ACHN (cell line): ENCODE measurements around the gene HSBP1.
A peak's percentile ranks its signal among the peaks of the same experiment; 100 is the strongest.

Experiments used
- DNase-seq: peaks from one replicate; pipeline ENCODE4 v3.0.0-alpha.2; 2015
- in situ Hi-C: cut with HindIII; loops from 2 replicates; pipeline ENCODE4 v1.10.0; 2017; ENCODE audit warnings: low sequenced_read_pairs, low pct_ligation_motif_present, low pct_unique_long_range_greater_than_20kb

Gene HSBP1

DNA sequence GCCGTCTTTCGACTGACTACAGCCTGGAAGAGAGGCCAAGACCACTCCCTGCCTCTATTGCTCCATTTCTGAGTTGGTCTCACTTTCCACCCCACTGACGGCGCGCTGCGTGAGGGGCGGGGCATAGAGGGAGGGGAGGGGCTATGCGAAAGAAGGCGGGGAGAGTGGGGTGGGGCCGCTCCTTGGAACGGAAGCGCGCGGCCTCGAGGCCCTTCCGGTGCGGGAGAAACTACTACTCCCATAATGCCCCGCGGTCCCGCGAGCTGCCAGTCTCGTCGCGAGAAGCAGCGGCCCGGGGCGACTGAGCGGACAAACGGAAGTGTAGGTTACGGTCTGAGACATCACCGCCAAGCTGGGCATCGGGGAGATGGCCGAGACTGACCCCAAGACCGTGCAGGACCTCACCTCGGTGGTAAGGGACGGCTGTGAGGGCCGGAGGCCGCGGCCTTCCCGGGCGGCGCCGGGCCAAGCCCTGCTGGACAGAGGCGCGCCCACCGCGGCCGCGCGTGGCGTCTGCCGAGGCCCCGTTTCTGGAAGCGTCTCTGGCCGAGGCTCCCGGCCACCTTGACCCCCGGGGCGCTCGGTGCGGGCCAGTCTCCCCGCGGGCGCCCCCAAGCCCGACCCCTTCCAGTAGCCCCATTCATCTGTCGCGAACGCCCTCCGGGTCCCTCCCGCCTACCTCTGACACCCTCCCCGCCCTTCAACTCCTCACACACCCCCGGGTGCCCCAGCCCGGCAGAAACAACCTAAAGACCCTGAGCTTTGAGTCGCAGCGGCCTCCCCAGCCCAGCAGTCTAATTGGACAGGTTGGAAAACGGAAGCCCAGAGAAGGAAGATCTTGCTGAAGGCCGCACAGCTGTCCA, at the start of gene HSBP1:
Gene HSBP1 (plus strand): TSS at position 269 of the 863 bp plus-strand sequence. CDS start 99 bp downstream, at position 368.
- peak; percentile 96 for DNase-seq
- in situ Hi-C loops, result no loop called here

DNA sequence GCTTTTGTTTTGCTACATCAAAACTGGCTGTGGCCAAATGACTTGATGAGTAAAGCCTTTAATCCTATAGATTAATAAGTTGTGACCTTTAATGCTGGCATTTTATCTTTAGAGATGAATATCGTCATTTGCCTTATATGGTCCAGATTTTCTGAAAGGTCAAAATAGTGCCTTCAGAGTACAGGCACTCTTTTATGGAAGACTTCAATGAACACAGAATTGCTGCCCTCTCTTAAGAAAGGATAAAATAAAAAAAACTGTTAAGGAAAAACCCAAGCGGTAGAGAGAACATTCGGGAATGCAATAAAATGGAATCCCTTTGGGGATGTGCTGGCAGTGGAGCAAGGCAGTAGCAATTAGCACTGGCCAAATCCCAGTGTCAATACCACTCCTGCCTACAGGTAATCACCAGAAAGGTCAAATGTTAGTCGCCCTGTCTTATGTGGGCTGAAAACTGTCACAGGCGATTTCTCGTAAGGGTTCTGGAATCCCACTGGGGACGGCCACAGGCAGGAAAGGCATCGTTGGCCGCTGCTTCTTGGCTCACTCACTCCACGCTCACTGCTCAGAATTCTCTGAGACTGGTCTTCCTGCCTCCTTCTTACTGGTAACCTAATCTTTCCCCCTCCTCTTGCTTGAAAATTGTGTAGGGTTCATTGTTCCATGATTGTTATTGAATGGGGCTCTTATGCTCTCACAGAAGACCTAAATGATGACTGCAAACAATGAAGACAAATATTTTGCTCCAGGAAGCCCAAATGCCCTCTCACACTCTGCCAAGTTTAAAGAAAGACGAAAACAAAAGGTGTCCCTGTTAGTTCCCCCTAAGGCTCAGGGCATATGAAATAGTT, 45.4 kb upstream of the HSBP1 start:
- DNase-seq, result no peak
- in situ Hi-C loops, result no loop called here

DNA sequence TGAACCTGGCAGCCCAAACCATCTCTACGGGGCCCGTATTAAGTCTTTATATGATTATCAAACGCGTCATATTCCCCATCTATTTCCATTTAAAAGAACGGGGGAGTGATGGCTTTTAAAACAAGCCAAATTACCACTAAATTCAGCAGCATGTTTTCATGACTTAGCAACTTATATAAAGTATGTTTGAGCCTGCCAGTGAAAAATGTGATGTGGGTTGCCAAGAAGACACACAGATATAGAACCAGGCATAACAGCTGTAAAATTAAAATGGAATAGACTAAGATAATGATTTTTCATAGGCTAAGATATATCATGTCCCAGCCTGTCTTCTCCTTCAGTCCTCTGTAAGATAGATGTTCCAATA, 44.8 kb upstream of the HSBP1 start:
- DNase-seq, result no peak
- in situ Hi-C loops, result no loop called here

DNA sequence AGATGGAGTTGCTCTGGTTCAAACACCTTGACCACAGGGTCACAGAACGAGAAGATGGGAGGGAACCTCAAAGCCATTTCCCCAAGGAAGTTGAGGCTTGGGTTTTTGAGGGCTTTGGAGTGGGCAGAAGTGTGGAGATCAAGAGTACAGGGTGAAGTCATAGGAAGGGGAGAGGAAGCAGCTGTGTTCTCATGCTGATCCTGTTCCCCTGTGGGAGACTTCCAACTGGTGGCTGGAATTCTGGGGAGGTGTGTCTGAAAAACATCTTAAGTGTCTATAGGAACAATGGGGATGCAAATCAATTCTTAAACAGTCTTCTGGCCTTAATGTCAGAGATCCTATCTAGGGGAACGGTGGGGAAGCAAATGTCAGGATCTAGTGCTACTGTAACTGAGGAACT, 38.8 kb upstream of the HSBP1 start:
- DNase-seq, result no peak
- in situ Hi-C loops, result no loop called here

DNA sequence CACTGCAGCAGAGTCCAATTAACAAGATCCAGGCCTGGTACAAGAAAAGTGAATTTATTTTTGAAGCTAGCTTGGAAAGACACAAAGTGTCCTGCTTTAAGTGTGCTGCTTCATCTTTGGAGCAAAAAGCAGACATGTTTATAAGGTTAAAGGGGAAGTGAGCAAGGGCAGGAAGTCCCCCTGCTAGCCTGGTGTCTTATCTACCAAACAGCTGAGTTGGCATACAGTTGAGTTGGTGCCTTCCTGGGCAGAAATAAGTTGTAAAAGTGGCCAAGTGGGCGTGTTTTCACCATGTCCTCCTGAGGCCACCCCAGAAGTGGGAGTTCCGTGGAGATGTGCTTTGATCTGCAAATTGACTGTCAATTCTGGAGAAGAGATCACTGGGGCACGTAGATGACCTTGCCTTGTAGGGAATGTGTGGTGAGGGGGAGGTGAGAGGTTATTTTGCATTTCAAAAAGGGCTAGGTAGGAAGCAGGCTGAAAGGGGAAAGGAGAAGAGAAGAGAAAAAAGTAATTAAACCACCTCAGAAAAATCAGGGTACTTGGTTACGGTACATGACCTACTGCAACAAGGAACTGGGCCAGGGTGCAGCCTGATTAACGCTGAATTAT, 38.3 kb upstream of the HSBP1 start:
- in situ Hi-C loops, result no loop called here

DNA sequence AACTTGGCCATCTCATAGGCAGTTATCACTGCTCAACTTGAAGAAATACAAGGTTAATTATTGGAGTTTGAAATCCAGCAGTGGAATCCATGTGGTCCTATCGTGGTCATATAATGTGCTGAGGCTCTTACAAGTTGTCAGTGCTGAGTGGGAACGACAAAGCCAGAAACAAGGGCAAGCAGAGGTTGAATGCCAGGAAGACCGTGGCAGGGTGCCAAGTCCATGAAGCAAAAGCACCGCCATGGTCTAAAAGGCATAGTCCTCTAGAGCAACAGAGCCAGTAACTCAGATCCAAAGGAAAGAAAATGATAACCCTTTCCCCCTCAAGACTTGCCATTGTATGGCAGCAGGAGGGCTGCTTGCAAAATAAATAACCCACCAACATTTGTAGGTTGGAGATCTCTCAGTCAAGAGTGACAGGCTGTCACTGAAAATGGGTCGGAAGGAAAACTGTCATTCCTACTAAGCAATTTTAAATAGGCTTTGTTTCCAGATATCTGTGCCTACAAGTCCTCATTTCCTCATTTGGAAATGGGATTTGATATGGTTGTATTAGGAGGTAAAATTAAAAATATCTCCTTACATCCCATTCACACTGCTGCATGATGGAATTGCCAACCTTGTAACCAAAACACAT, 36.4 kb upstream of the HSBP1 start:
- DNase-seq, result no peak
- in situ Hi-C loops, result no loop called here

More for the DNA sequence above, 38.3 kb upstream of the HSBP1 start:
- no peak for DNase-seq

DNA sequence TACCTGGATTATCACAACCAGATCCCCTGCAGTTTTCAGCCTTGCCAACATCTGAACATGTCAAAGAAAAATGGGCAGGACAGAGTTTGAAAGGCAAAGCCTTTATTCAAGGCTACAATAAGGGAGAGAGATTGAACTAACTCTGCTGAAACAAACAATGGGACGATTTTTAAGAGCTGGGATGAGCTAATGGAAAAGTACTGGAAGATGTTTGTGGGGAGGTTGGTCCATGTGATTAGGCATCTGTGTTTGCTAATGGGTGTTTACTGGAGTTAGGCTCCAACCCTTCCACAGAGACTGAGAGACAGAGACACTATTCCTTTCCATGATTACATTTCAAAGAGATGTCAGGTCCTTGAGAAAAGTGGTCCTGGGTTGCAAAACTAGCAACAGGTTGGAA, 35.0 kb upstream of the HSBP1 start:
- in situ Hi-C loops, result no loop called here
- no peak for DNase-seq

DNA sequence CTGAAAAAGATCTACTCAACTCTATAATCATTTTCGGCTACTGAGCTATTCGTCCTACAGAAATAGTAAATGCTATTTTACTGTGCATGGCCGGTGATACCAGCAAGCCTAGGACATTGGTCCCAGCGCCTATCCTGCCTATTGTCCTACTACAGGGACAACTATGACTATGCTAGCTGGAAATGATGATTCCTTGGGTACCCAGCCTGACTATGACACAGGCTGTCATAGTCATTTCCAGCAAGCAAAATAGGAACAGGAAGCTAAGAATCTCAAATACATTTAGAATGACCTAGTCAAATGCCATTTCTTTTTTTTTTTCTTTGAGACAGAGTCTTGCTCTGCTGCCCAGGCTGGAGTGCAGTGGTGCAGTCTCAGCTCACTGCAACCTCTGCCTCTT, 33.7 kb upstream of the HSBP1 start:
- in situ Hi-C loops, result no loop called here

DNA sequence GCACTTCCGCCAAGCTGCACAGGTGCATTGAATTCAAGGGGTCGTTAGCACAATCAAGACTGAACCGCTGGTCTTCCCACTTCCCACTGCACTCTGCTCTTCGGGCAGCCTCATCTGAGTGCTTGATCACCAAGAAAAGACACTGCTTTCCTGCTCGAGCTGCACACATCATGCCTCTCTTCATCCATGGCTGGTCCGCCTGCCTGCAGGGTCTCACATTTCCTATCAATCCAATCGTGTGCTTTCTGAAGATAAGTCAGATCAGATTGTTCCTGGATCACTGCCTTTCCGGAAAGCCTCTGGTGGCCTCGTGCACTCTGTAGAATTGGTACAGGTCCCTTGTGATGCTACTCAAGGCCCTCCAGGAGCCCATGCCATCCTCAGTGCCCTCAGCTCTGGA, 30.8 kb upstream of the HSBP1 start:
- in situ Hi-C loops, result no loop called here
- DNase-seq, result no peak

More for the DNA sequence above, 33.7 kb upstream of the HSBP1 start:
- DNase-seq, result no peak

DNA sequence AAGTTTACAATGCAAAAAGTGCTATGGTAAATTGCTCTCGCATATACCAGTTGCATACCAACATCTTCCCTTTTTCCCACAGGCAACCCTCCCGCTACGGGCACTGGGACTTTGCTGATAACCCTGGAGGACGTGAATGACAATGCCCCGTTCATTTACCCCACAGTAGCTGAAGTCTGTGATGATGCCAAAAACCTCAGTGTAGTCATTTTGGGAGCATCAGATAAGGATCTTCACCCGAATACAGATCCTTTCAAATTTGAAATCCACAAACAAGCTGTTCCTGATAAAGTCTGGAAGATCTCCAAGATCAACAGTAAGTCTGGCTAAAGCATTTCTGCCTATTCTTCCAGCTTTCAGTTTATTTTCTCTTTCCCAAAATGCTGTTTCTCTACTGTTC, 27.9 kb upstream of the HSBP1 start:
- no peak for DNase-seq
- in situ Hi-C loops, result no loop called here

DNA sequence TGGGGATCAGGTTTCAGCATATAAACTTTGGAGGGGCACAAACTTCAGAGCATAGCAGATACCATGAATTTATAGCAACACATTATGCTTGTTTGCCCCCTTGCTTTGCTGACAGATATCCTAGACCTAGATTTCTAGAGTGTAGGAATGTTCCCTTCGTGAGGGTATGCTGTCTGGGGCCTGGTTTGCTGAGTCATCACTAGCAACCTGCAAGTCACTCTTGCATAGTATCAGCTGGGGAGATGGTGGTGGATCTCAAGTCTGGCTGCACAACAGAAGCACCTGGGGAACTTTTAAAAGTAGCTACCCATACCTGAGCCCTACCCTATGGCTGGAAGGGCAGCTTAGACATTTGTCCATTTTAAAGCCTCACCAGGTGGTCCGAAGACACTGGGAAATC, 22.3 kb upstream of the HSBP1 start:
- DNase-seq, result no peak

DNA sequence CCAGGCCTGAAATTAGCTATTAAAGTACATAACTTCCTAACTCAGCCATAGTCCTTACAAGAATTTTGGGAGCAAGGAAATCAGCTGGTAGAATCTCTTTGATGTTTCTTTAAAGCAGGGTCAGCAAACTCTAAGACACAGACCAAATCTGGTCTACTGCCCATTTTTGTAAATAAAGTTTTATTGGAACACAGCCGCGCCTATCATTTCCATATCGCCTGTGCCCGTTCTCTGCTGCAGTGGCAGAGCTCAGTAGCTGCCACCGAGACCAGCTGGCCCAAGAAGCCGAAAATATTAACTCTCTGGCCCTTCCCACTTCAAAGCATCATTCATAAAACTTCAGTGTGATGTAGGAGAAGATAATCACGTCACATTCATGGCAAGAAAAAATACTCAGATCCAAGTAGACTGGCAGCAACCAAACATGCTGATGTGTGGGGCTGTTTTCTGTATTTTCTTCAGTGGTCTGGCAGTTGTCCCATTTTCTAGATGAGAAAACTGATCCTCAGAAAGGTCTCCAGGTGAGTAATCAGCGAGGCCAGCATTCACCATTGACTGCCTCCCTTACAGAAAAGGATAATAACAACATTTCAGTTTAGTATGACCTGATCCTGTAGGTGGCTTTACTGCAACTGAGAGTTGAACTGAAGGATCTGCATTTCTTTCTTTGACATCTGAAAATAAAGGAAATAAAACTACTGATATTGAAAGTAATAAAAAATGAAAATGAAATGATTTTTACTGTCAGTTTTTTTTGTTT, 18.0 kb upstream of the HSBP1 start:
- in situ Hi-C loops, result no loop called here
- no peak for DNase-seq

More for the DNA sequence above, 22.3 kb upstream of the HSBP1 start:
- in situ Hi-C loops, result no loop called here

DNA sequence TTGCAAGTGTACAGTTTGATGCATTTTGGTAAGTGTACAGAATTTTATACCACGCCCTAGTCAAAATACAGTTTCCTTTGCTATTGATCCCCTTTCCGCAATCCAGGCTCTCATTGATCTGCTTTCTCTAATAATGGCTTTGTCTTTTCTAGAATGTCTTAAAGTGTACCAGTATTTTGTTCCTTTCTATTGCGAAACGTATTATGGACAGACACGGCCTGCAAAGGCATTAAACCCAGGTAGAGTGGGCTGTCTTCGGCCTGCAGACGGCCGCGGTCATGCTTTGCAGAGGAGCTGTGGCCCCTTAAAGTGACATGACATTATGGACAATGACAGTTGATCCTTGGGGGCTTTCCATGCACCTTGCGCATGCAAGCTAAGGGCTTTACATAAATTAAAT, 15.9 kb upstream of the HSBP1 start:
- no peak for DNase-seq
- in situ Hi-C loops, result no loop called here

DNA sequence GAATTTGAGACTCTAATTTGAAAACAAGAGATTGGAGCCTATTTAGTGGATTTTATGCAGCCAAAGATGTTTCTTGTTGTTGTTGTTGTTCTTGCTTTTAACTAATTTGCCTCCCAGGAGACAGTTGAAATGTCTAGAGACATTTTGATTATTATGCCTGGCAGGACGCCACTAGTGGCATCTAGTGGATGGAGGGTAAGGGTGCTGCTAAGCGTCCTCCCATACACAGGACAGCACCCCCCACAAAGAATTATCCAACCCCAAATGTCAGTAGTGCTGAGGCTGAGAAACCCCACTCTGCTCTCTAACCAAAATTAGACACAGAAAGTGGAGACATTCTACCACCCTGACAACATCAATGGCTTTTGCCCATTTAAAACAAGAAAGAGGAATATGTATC, 15.4 kb upstream of the HSBP1 start:
- in situ Hi-C loops, result no loop called here
- DNase-seq, result no peak

DNA sequence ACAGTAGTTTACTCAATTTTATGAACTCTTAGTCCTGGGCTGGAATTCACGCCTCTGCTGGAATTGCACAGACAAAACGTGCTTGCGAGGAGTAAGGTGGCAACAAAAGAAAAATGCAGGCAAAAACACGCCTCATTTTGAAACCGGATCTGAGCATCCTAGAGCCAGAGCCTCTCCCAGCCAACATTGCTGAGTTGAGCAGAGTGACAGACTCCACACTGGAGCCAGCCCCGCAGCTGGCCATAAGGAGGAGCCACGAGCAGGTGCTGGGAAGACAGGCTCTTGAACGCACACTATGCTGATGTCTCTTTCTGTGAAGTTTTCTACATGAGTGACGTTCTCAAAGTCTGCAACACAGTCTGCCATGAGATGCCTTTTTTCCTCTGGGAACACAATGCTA, 14.6 kb upstream of the HSBP1 start:
- DNase-seq, result no peak
- in situ Hi-C loops, result no loop called here

DNA sequence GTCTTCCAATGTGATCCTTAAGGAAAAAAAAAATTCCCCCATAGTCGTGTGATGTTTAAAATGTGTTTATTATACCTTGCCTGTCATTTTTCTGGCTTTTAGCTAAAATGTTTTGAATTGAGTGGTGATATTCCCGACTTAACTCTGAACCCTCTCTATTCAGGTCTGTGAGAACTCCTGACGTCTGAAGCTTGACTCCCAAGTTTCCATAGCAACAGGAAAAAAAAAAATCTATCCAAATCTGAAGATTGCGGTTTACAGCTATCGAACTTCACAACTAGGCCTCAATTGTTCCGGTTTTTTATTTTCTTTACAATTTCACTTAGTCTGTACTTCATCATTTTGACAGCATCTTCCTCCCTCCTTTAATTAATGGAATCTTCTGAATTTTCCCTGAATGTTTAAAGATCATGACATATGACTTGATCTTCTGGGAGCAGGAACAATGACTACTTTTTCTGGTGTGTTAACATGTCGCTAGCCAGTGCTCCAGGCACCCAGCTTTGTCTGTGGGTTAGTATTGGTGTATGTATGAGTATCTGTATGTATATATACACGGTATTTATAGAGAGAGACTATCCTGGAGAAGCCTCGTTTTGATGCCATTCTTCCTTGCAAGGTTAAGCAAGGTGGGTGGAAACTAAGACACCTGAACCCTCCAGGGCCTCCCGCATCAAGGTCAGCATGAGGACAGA, 12.8 kb upstream of the HSBP1 start:
- in situ Hi-C loops, result no loop called here
- no peak for DNase-seq

DNA sequence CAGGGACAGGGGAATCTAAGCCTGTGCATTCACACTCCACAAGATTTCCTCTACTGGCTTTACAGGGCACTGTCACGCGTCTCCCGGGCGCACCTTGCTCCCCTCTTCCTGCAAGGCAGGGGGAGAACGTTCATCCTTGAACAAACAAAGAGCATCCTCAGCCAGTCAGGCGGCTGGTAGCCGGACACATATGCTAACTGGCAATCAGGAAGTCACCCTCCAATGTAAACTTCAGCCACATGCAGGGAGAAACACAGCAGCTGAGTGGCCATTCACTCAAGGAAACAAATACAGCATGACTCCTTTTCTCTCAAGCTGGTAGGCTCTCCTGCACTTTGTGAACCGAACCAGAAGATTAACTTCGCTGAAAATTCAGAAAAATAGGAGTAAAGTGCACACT, 10.8 kb upstream of the HSBP1 start:
- in situ Hi-C loops, result no loop called here
- DNase-seq, result no peak

DNA sequence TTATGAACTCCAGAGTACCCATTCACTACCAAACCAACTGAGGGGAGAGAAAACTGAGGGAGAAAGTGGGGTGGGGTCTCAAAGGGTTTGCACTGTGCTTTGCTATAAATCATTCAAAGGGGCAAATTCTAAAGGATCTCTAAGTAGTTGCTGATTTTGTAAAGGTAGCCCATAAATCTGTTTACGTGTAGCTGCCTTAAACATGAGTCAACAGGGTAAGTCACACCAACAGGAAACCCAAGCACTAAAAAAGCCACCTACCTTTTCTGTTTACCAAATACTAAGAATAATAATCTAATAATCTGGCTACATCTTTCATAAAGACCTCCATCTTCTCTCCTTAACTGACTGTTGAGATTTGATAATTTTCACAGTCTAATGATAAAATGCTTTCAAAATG, 8.4 kb upstream of the HSBP1 start:
- no peak for DNase-seq
- in situ Hi-C loops, result no loop called here
